ENCODE measurements around the gene QRFP.

Gene QRFP

GRCh38 chr9:130896233-130897014, at the start of gene QRFP:
Gene QRFP, minus strand, starts transcription at chr9:130896812. Its CDS starts 2,974 bp downstream, at chr9:130893838.
- no peak for DNase-seq

- no peak for DNase-seq
Observed at GRCh38 chr9:130945173-130945572, 48.6 kb upstream of the QRFP start.

GRCh38 chr9:130944510-130945058, 48.0 kb upstream of the QRFP start:
- DNase-seq = no peak

- DNase-seq = no peak
Observed at GRCh38 chr9:130943777-130944176, 47.2 kb upstream of the QRFP start.

- no peak for DNase-seq
Observed at GRCh38 chr9:130943221-130943620, 46.6 kb upstream of the QRFP start.

- no peak for DNase-seq
Observed at GRCh38 chr9:130942679-130943078, 46.1 kb upstream of the QRFP start.

GRCh38 chr9:130942084-130942483, 45.5 kb upstream of the QRFP start:
- DNase-seq = no peak

GRCh38 chr9:130940693-130941576, 44.3 kb upstream of the QRFP start:
- peak; percentile 47 for DNase-seq

- DNase-seq = no peak
Observed at GRCh38 chr9:130940027-130940549, 43.5 kb upstream of the QRFP start.

- no peak for DNase-seq
Observed at GRCh38 chr9:130939405-130940026, 42.9 kb upstream of the QRFP start.

GRCh38 chr9:130938652-130939404, 42.2 kb upstream of the QRFP start, which contains the start of gene FIBCD1:
Gene FIBCD1, minus strand, starts transcription at chr9:130939247. Its CDS starts 640 bp downstream, at chr9:130938607.
- DNase-seq = no peak

- no peak for DNase-seq
Observed at GRCh38 chr9:130938184-130938651, 41.6 kb upstream of the QRFP start.

- no peak for DNase-seq
Observed at GRCh38 chr9:130937146-130938076, 40.8 kb upstream of the QRFP start.

- no peak for DNase-seq
Observed at GRCh38 chr9:130936285-130937117, 39.9 kb upstream of the QRFP start.

- no peak for DNase-seq
Observed at GRCh38 chr9:130935648-130936271, 39.1 kb upstream of the QRFP start.

- no peak for DNase-seq
Observed at GRCh38 chr9:130934702-130935647, 38.4 kb upstream of the QRFP start.

- no peak for DNase-seq
Observed at GRCh38 chr9:130934246-130934645, 37.6 kb upstream of the QRFP start.

Data from NCI-H1092 (cell line).